HEK293 (cell line): ENCODE measurements around the gene ISYNA1.

Source experiments
- AEBP2 ChIP-seq: fragments of 450-650 bp; formaldehyde crosslinking; IDR thresholded peaks from 2 replicates; pipeline ENCODE4 v1.5.1; 2016; ENCODE audit warnings: missing biosample characterization, missing genetic modification characterization, borderline replicate concordance
- BCL11B ChIP-seq: fragments of 450-650 bp; formaldehyde crosslinking; IDR thresholded peaks from 2 replicates; pipeline ENCODE4 v1.5.1; 2016; ENCODE audit warnings: low read depth, missing biosample characterization, missing genetic modification characterization
- CTCF ChIP-seq: fragments of 450-650 bp; formaldehyde crosslinking; IDR thresholded peaks from 2 replicates; pipeline ENCODE4 v1.5.1; 2016; ENCODE audit warnings: missing biosample characterization, missing genetic modification characterization
- GLIS2 ChIP-seq: fragments of 450-650 bp; formaldehyde crosslinking; IDR thresholded peaks from 2 replicates; pipeline ENCODE4 v1.5.1; 2016; ENCODE audit warnings: missing biosample characterization, missing genetic modification characterization
- KLF7 ChIP-seq: fragments of 450-650 bp; formaldehyde crosslinking; IDR thresholded peaks from 2 replicates; pipeline ENCODE4 v1.5.1; 2016; ENCODE audit warnings: missing biosample characterization, missing genetic modification characterization, borderline replicate concordance
- PRDM10 ChIP-seq: fragments of 450-650 bp; formaldehyde crosslinking; IDR thresholded peaks from 2 replicates; pipeline ENCODE4 v1.5.1; 2016; ENCODE audit warnings: missing biosample characterization, missing genetic modification characterization
- SCRT1 ChIP-seq: fragments of 450-650 bp; formaldehyde crosslinking; IDR thresholded peaks from 2 replicates; pipeline ENCODE4 v1.5.1; 2016; ENCODE audit warnings: missing biosample characterization, missing genetic modification characterization, borderline replicate concordance
- ZBTB48 ChIP-seq: fragments of 450-650 bp; formaldehyde crosslinking; IDR thresholded peaks from 2 replicates; pipeline ENCODE4 v1.5.1; 2016; ENCODE audit warnings: missing biosample characterization, missing genetic modification characterization
- ZBTB8A ChIP-seq: fragments of 450-650 bp; formaldehyde crosslinking; IDR thresholded peaks from 2 replicates; pipeline ENCODE4 v1.5.1; 2016; ENCODE audit warnings: missing biosample characterization, missing genetic modification characterization
- ZFHX2 ChIP-seq: fragments of 450-650 bp; formaldehyde crosslinking; conservative IDR thresholded peaks from 2 replicates; pipeline ENCODE4 v1.5.1; 2016; ENCODE audit warnings: missing biosample characterization, missing genetic modification characterization
- ZFP41 ChIP-seq: fragments of 450-650 bp; formaldehyde crosslinking; IDR thresholded peaks from 2 replicates; pipeline ENCODE4 v1.5.1; 2016; ENCODE audit warnings: missing biosample characterization, missing genetic modification characterization, borderline replicate concordance
- ZNF132 ChIP-seq: fragments of 450-650 bp; formaldehyde crosslinking; IDR thresholded peaks from 2 replicates; pipeline ENCODE4 v1.5.1; 2017; ENCODE audit warnings: missing biosample characterization, missing genetic modification characterization, borderline replicate concordance
- ZNF155 ChIP-seq: fragments of 450-650 bp; formaldehyde crosslinking; IDR thresholded peaks from 2 replicates; pipeline ENCODE4 v1.5.1; 2016; ENCODE audit warnings: missing biosample characterization, missing genetic modification characterization
- ZNF274 ChIP-seq, 2 experiments: fragments of 200-500 bp in 1 of 2; fragments of 450-650 bp in 1 of 2; sonication (Bioruptor generic) in 1 of 2; formaldehyde crosslinking in 1 of 2; IDR thresholded peaks; 2 replicates each; pipeline versions ENCODE4 v1.5.1 to v1.6.1; 2014 to 2016; ENCODE audit warnings: borderline replicate concordance in 1 of 2, inconsistent platforms in 1 of 2, low read length in 1 of 2, missing biosample characterization in 1 of 2, missing genetic modification characterization in 1 of 2
- ZNF426 ChIP-seq: fragments of 450-650 bp; formaldehyde crosslinking; IDR thresholded peaks from 2 replicates; pipeline ENCODE4 v1.5.1; 2017; ENCODE audit warnings: missing biosample characterization, missing genetic modification characterization, mild to moderate bottlenecking, inconsistent platforms, moderate library complexity
- ZNF521 ChIP-seq: fragments of 450-650 bp; formaldehyde crosslinking; IDR thresholded peaks from 2 replicates; pipeline ENCODE4 v1.5.1; 2017; ENCODE audit warnings: missing biosample characterization, mild to moderate bottlenecking, missing genetic modification characterization
- ZNF530 ChIP-seq: fragments of 450-650 bp; formaldehyde crosslinking; IDR thresholded peaks from 2 replicates; pipeline ENCODE4 v1.5.1; 2016; ENCODE audit warnings: low read depth, missing biosample characterization, missing genetic modification characterization
- ZNF580 ChIP-seq: fragments of 450-650 bp; formaldehyde crosslinking; IDR thresholded peaks from 2 replicates; pipeline ENCODE4 v1.5.1; 2016; ENCODE audit warnings: missing biosample characterization, missing genetic modification characterization
- ZNF645 ChIP-seq: fragments of 450-650 bp; formaldehyde crosslinking; IDR thresholded peaks from 2 replicates; pipeline ENCODE4; 2016; ENCODE audit warnings: missing biosample characterization, missing genetic modification characterization
- ZNF658 ChIP-seq: fragments of 450-650 bp; formaldehyde crosslinking; IDR thresholded peaks from 2 replicates; pipeline ENCODE4; 2016; ENCODE audit warnings: missing biosample characterization, missing genetic modification characterization
- ZNF777 ChIP-seq: fragments of 450-650 bp; formaldehyde crosslinking; IDR thresholded peaks from 2 replicates; pipeline ENCODE4 v1.5.1; 2017; ENCODE audit warnings: missing biosample characterization, missing genetic modification characterization, borderline replicate concordance
- ZNF791 ChIP-seq: fragments of 450-650 bp; formaldehyde crosslinking; IDR thresholded peaks from 2 replicates; pipeline ENCODE4 v1.5.1; 2016; ENCODE audit warnings: missing biosample characterization, missing genetic modification characterization
- ZNF837 ChIP-seq: fragments of 450-650 bp; formaldehyde crosslinking; IDR thresholded peaks from 2 replicates; pipeline ENCODE4 v1.5.1; 2016; ENCODE audit warnings: missing biosample characterization, missing genetic modification characterization
- ZSCAN16 ChIP-seq: fragments of 450-650 bp; formaldehyde crosslinking; IDR thresholded peaks from 2 replicates; pipeline ENCODE4 v1.5.1; 2016; ENCODE audit warnings: missing biosample characterization, missing genetic modification characterization
- ZSCAN18 ChIP-seq: fragments of 450-650 bp; formaldehyde crosslinking; IDR thresholded peaks from 2 replicates; pipeline ENCODE4 v1.5.1; 2016; ENCODE audit warnings: missing biosample characterization, missing genetic modification characterization
- ZSCAN5A ChIP-seq: fragments of 450-650 bp; formaldehyde crosslinking; IDR thresholded peaks from 2 replicates; pipeline ENCODE4 v1.5.1; 2016; ENCODE audit warnings: missing biosample characterization, missing genetic modification characterization

The ISYNA1 gene

GRCh38 chr19:18427080-18427742 lies 10.7 kb downstream of the ISYNA1 start (continued):
- TF ChIP-seq ZNF274 (IDR thresholded peaks at IDR 0.05; ENCODE audit: low read length): no peak
- no peak for TF ChIP-seq ZNF274 (tag by site-specific recombination; IDR thresholded peaks at IDR 0.05; ENCODE audit: borderline replicate concordance)
- no peak for TF ChIP-seq ZNF426 (tag by site-specific recombination)
- TF ChIP-seq ZNF155 (tag by site-specific recombination): no peak
- TF ChIP-seq GLIS2 (tag by site-specific recombination): 0 out of 2 replicates have a peak, but pooled peaks have one; percentile 42
- no peak for TF ChIP-seq ZNF645 (tag by site-specific recombination)
- TF ChIP-seq ZNF521 (tag by site-specific recombination): no peak
- TF ChIP-seq ZNF132: no peak
- no peak for TF ChIP-seq ZBTB8A (tag by site-specific recombination)
- TF ChIP-seq SCRT1 (tag by site-specific recombination): no peak
- no peak for TF ChIP-seq ZNF530 (tag by site-specific recombination)
- peak; percentile 44; the same call in 1 of the 2 replicates for TF ChIP-seq PRDM10
- TF ChIP-seq ZFP41: no peak
- TF ChIP-seq ZSCAN5A: no peak
- TF ChIP-seq ZNF658 (tag by site-specific recombination): no peak
- TF ChIP-seq ZNF837 (tag by site-specific recombination): no peak
- no peak for TF ChIP-seq ZNF777 (tag by site-specific recombination)
- no peak for TF ChIP-seq ZSCAN18 (tag by site-specific recombination)
- TF ChIP-seq ZBTB48 (tag by site-specific recombination): no peak
- 0 out of 2 replicates have a peak, but pooled peaks have one; percentile 7 for TF ChIP-seq ZFHX2 (tag by site-specific recombination)
- TF ChIP-seq AEBP2: no peak
- no peak for TF ChIP-seq KLF7 (tag by site-specific recombination)
- no peak for TF ChIP-seq ZNF791 (tag by site-specific recombination)
- TF ChIP-seq ZSCAN16 (tag by site-specific recombination): no peak
- 0 out of 2 replicates have a peak, but pooled peaks have one; percentile 9 for TF ChIP-seq BCL11B (tag by site-specific recombination)
- no peak for TF ChIP-seq ZNF580
- no peak for TF ChIP-seq CTCF (tag by site-specific recombination)
